ENCODE measurements around the gene OR10J5.

Gene OR10J5

GRCh38 chr1:159509440-159510228 lies 26.2 kb downstream of the OR10J5 start:
- Histone ChIP-seq H3K9ac (ENCODE audit: low read depth, low read length) (no peak overlapping the region), H2AFZ (ENCODE audit: low read depth, low read length) (no peak overlapping the region), H3K36me3 (ENCODE audit: insufficient read depth, low read length) (no peaks in the 10 kb centered on the region), H3K27ac (ENCODE audit: low read length) (no peak overlapping the region), H3K79me2 (ENCODE audit: insufficient read depth, low read length) (no peaks in the 10 kb centered on the region), H4K20me1 (ENCODE audit: insufficient read depth, low read length) (no peaks in the 10 kb centered on the region), H3K27me3 (ENCODE audit: insufficient read depth, low read length, poor library complexity) (no peaks in the 10 kb centered on the region), H3K4me3 (ENCODE audit: low read depth in 1 of 2, low read length in 2 of 2) (no peak overlapping the region), H3K9me3 (ENCODE audit: insufficient read depth, low read length, severe bottlenecking) (no peaks in the 10 kb centered on the region), H3K4me2 (ENCODE audit: insufficient read depth, low read length) (no peak overlapping the region), H3K4me1 (ENCODE audit: insufficient read depth, low read length) (no peaks in the 10 kb centered on the region)
- DNase-seq (no peak), ATAC-seq (ENCODE audit: insufficient read depth, low read depth) (no peak)
- no peak for TF ChIP-seq CTCF (IDR thresholded peaks at IDR 0.05; ENCODE audit: borderline replicate concordance, extremely low read depth, low read length, poor library complexity, severe bottlenecking)
- no peak for TF ChIP-seq EZH2 (IDR thresholded peaks at IDR 0.05; ENCODE audit: borderline replicate concordance, low read depth, low read length, severe bottlenecking)

- H3K9ac ChIP-seq (ENCODE audit: low read depth, low read length) = no peak overlapping the region
- H2AFZ ChIP-seq (ENCODE audit: low read depth, low read length) = no peak overlapping the region
- ATAC-seq (ENCODE audit: insufficient read depth, low read depth) = no peak
- H3K27ac ChIP-seq (ENCODE audit: low read length) = no peak overlapping the region
- TF ChIP-seq CTCF (IDR thresholded peaks at IDR 0.05; ENCODE audit: borderline replicate concordance, extremely low read depth, low read length, poor library complexity, severe bottlenecking) (no peak), EZH2 (IDR thresholded peaks at IDR 0.05; ENCODE audit: borderline replicate concordance, low read depth, low read length, severe bottlenecking) (no peak)
- no peaks in the 10 kb centered on the region for H3K4me1 ChIP-seq (ENCODE audit: insufficient read depth, low read length)
- no peaks in the 10 kb centered on the region for H4K20me1 ChIP-seq (ENCODE audit: insufficient read depth, low read length)
- H3K9me3 ChIP-seq (ENCODE audit: insufficient read depth, low read length, severe bottlenecking) = no peaks in the 10 kb centered on the region
- H3K79me2 ChIP-seq (ENCODE audit: insufficient read depth, low read length) = no peaks in the 10 kb centered on the region
- no peak overlapping the region for H3K4me2 ChIP-seq (ENCODE audit: insufficient read depth, low read length)
- H3K27me3 ChIP-seq (ENCODE audit: insufficient read depth, low read length, poor library complexity) = no peaks in the 10 kb centered on the region
- DNase-seq = no peak
- H3K4me3 ChIP-seq (ENCODE audit: low read depth in 1 of 2, low read length in 2 of 2) = no peak overlapping the region
- H3K36me3 ChIP-seq (ENCODE audit: insufficient read depth, low read length) = no peaks in the 10 kb centered on the region
Measured at GRCh38 chr1:159508951-159509350, 26.9 kb downstream of the OR10J5 start.

DNA sequence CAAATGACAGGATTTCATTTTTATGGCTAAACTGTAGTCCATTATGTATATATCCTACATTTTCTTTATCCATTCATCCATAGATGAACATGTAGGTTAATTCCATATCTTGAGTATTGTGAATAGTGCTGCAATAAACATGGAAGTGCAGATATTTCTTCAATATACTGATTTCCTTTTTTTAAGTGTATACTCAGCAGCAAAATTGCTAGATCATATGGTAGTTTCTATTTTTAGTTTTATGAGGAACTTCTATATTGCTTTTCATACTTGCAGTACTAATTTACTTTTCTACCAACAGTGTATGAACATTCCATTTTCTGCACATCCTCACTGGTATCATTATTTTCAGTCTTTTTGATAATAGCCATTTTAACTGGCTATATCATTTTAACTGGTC lies 30.1 kb downstream of the OR10J5 start:
- H2AFZ ChIP-seq (ENCODE audit: low read depth, low read length) = no peak overlapping the region
- no peaks in the 10 kb centered on the region for H4K20me1 ChIP-seq (ENCODE audit: insufficient read depth, low read length)
- no peak overlapping the region for H3K9ac ChIP-seq (ENCODE audit: low read depth, low read length)
- no peaks in the 10 kb centered on the region for H3K4me1 ChIP-seq (ENCODE audit: insufficient read depth, low read length)
- H3K27me3 ChIP-seq (ENCODE audit: insufficient read depth, low read length, poor library complexity) = no peaks in the 10 kb centered on the region
- no peaks in the 10 kb centered on the region for H3K9me3 ChIP-seq (ENCODE audit: insufficient read depth, low read length, severe bottlenecking)
- TF ChIP-seq CTCF (IDR thresholded peaks at IDR 0.05; ENCODE audit: borderline replicate concordance, extremely low read depth, low read length, poor library complexity, severe bottlenecking) = no peak
- TF ChIP-seq EZH2 (IDR thresholded peaks at IDR 0.05; ENCODE audit: borderline replicate concordance, low read depth, low read length, severe bottlenecking) = no peak
- H3K79me2 ChIP-seq (ENCODE audit: insufficient read depth, low read length) = no peaks in the 10 kb centered on the region
- H3K4me3 ChIP-seq (ENCODE audit: low read depth in 1 of 2, low read length in 2 of 2) = no peak overlapping the region
- H3K36me3 ChIP-seq (ENCODE audit: insufficient read depth, low read length) = no peaks in the 10 kb centered on the region
- no peak overlapping the region for H3K27ac ChIP-seq (ENCODE audit: low read length)
- ATAC-seq (ENCODE audit: insufficient read depth, low read depth) (no peak), DNase-seq (no peak)
- H3K4me2 ChIP-seq (ENCODE audit: insufficient read depth, low read length) = no peak overlapping the region
